HepG2 (cell line): ENCODE results near the gene FAM83F. TPM values are rescaled to one million over a fixed set of nuclear protein-coding genes. Genes with fewer than 3 reads are reported as not detected.

Experiments
- PHF21A ChIP-seq: sonication (generic); formaldehyde crosslinking; IDR thresholded peaks from 2 replicates; pipeline ENCODE4 v1.5.0; 2020; ENCODE audit warnings: mild to moderate bottlenecking, missing genetic modification reagents
- POLR2AphosphoS5 ChIP-seq: IDR thresholded peaks from 2 replicates; pipeline ENCODE4 v1.6.1; 2012; ENCODE audit warnings: low read depth, low read length
- PRDM10 ChIP-seq: sonication (generic); formaldehyde crosslinking; IDR thresholded peaks from 2 replicates; pipeline ENCODE4 v1.4.0; 2020; ENCODE audit warnings: low read depth, missing genetic modification reagents
- SIX1 ChIP-seq: sonication (generic); formaldehyde crosslinking; IDR thresholded peaks from 2 replicates; pipeline ENCODE4 v1.4.0; 2020; ENCODE audit warnings: missing genetic modification reagents, borderline replicate concordance
- SP1 ChIP-seq, 2 experiments: fragments of 450-650 bp in 1 of 2; sonication (generic) in 1 of 2; formaldehyde crosslinking in 1 of 2; IDR thresholded peaks; 2 replicates each; pipeline versions ENCODE4 v1.4.0 to v1.6.1; 2016 to 2020; ENCODE audit warnings: missing genetic modification reagents in 1 of 2
- THAP11 ChIP-seq: IDR thresholded peaks from 2 replicates; pipeline ENCODE4 v1.6.1; 2016; ENCODE audit warnings: missing biosample characterization, missing genetic modification reagents
- ZBTB25 ChIP-seq: IDR thresholded peaks from 2 replicates; pipeline ENCODE4 v1.6.1; 2018; ENCODE audit warnings: missing genetic modification reagents
- ZFY ChIP-seq: sonication (generic); formaldehyde crosslinking; IDR thresholded peaks from 2 replicates; pipeline ENCODE4 v1.4.0; 2020; ENCODE audit warnings: missing genetic modification reagents
- ZNF10 ChIP-seq: sonication (generic); formaldehyde crosslinking; IDR thresholded peaks from 2 replicates; pipeline ENCODE4 v1.4.0; 2020; ENCODE audit warnings: mild to moderate bottlenecking, low read depth, missing genetic modification reagents, borderline replicate concordance
- ZNF383 ChIP-seq: sonication (generic); formaldehyde crosslinking; IDR thresholded peaks from 2 replicates; pipeline ENCODE4 v1.4.0; 2020; ENCODE audit warnings: missing genetic modification reagents, mild to moderate bottlenecking, borderline replicate concordance
- ZNF430 ChIP-seq: sonication (generic); formaldehyde crosslinking; IDR thresholded peaks from 2 replicates; pipeline ENCODE4 v1.9.0; 2021; ENCODE audit warnings: mild to moderate bottlenecking, missing genetic modification reagents
- ZSCAN31 ChIP-seq: sonication (generic); formaldehyde crosslinking; IDR thresholded peaks from 2 replicates; pipeline ENCODE4 v1.5.0; 2020; ENCODE audit warnings: low read depth, mild to moderate bottlenecking, missing genetic modification reagents
- polyA plus RNA-seq, 8 experiments: library from polyadenylated mRNA; depleted of rRNA in 3 of 8; stranded (reverse) in 7 of 8; unstranded in 1 of 8; fragments of >200 nt; fragmentation: Illumina TruSeq in 4 of 8; extraction: Trizol in 4 of 8; gene quantifications; 2 replicates each; pipeline versions ENCODE4 v1.2.1 to v1.2.3, GENCODE V29; 2011 to 2016; ENCODE audit warnings: low read depth in 4 of 8, missing spikeins in 1 of 8, mixed read lengths in 1 of 8; ENCODE audit not compliant: insufficient read depth in 1 of 8
- total RNA-seq, 5 experiments: library from RNA; depleted of rRNA; stranded (reverse); fragments of >200 nt; fragmentation: Illumina TruSeq; extraction: Trizol; gene quantifications; 2 replicates each; pipeline ENCODE4 v1.2.3, GENCODE V29; 2016; ENCODE audit warnings: low read depth in 1 of 5
- TF ChIP-seq, protein P1 (sequence below): sonication (generic); formaldehyde crosslinking; IDR thresholded peaks from 2 replicates; pipeline ENCODE4 v1.4.0; 2020; ENCODE audit warnings: mild to moderate bottlenecking, missing genetic modification reagents, borderline replicate concordance
- TF ChIP-seq, protein P2 (sequence below): sonication (generic); formaldehyde crosslinking; conservative IDR thresholded peaks from 2 replicates; pipeline ENCODE4 v1.5.0; 2020; ENCODE audit warnings: missing genetic modification reagents
- TF ChIP-seq, protein P3 (sequence below): sonication (generic); formaldehyde crosslinking; conservative IDR thresholded peaks from 2 replicates; pipeline ENCODE4 v1.4.0; 2020; ENCODE audit warnings: missing genetic modification reagents

FAM83F gene
- total and polyA plus RNA-seq, 2 of the 13 experiments (the other 11 are each of a cell fraction or from before 2014, with no cell fraction given): not detected

- TF ChIP-seq, protein P1, sequence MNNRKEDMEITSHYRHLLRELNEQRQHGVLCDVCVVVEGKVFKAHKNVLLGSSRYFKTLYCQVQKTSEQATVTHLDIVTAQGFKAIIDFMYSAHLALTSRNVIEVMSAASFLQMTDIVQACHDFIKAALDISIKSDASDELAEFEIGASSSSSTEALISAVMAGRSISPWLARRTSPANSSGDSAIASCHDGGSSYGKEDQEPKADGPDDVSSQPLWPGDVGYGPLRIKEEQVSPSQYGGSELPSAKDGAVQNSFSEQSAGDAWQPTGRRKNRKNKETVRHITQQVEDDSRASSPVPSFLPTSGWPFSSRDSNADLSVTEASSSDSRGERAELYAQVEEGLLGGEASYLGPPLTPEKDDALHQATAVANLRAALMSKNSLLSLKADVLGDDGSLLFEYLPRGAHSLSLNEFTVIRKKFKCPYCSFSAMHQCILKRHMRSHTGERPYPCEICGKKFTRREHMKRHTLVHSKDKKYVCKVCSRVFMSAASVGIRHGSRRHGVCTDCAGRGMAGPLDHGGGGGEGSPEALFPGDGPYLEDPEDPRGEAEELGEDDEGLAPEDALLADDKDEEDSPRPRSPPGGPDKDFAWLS (CRISPR knock-in tag): no peak
- TF ChIP-seq PRDM10 (CRISPR knock-in tag) (0 out of 2 replicates have a peak, but pooled peaks have one; percentile 17), ZNF430 (CRISPR knock-in tag) (no peak), POLR2AphosphoS5 (peak; percentile 58; the same call in 1 of the 2 replicates), PHF21A (peak; percentile 69; the same call in 1 of the 2 replicates), THAP11 (peak; percentile 86), ZSCAN31 (no peak), ZFY (peak; percentile 63), SP1 (IDR thresholded peaks at IDR 0.05) (no peak), SP1 (CRISPR knock-in tag; IDR thresholded peaks at IDR 0.05) (peak; percentile 59), ZNF10 (CRISPR knock-in tag) (no peak), SIX1 (CRISPR knock-in tag) (no peak), ZNF383 (CRISPR knock-in tag) (no peak), ZBTB25 (peak; percentile 57; the same call in 1 of the 2 replicates)
- TF ChIP-seq, protein P2, sequence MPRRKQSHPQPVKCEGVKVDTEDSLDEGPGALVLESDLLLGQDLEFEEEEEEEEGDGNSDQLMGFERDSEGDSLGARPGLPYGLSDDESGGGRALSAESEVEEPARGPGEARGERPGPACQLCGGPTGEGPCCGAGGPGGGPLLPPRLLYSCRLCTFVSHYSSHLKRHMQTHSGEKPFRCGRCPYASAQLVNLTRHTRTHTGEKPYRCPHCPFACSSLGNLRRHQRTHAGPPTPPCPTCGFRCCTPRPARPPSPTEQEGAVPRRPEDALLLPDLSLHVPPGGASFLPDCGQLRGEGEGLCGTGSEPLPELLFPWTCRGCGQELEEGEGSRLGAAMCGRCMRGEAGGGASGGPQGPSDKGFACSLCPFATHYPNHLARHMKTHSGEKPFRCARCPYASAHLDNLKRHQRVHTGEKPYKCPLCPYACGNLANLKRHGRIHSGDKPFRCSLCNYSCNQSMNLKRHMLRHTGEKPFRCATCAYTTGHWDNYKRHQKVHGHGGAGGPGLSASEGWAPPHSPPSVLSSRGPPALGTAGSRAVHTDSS: no peak
- TF ChIP-seq, protein P3, sequence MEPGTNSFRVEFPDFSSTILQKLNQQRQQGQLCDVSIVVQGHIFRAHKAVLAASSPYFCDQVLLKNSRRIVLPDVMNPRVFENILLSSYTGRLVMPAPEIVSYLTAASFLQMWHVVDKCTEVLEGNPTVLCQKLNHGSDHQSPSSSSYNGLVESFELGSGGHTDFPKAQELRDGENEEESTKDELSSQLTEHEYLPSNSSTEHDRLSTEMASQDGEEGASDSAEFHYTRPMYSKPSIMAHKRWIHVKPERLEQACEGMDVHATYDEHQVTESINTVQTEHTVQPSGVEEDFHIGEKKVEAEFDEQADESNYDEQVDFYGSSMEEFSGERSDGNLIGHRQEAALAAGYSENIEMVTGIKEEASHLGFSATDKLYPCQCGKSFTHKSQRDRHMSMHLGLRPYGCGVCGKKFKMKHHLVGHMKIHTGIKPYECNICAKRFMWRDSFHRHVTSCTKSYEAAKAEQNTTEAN (CRISPR knock-in tag): no peak
Measured at GRCh38 chr22:40044102-40044869, 49.5 kb downstream of the FAM83F start (continued).
